Left cardiac atrium (tissue), 4 donors: ENCODE measurements around the gene ATP5MG. TPM values are rescaled to one million over a fixed set of nuclear protein-coding genes. Genes with fewer than 3 reads are reported as not detected.
A peak's percentile ranks its signal among the peaks of the same experiment; 100 is the strongest.

Experiments used
- ATAC-seq, 2 donors: fragments of 200-7000 bp; cut with Tn5 transposase; one replicate each; pipeline ENCODE4 v1.9.1; 2020; ENCODE audit warnings: mild to moderate bottlenecking in 2 of 2, moderate library complexity in 2 of 2
- DNase-seq: peaks from one replicate; pipeline ENCODE4 v3.0.0-alpha.2; 2020
- intact Hi-C, 2 donors: fragments of 100-400 bp; cut with DNase I; formaldehyde crosslinking; loops; one replicate each; pipeline versions ENCODE4 v1.14.1 to v1.15.1; 2022 to 2023
- long read RNA-seq: library from polyadenylated mRNA; unstranded; transcript quantifications from one replicate; pipeline ENCODE4 v2.0.0, GENCODE V29; 2021
- total RNA-seq, 2 donors: library from RNA; stranded (reverse); fragmentation: NEBNext Ultra II Directional; extraction: Animal tissue kit (Norgen Biotek cat#: 25700); gene quantifications; one replicate each; pipeline ENCODE4 v1.2.1, GENCODE V29; 2021
- donor health status: DM: no; HTN: yes; CAD: no.
- donor health status: DM: no; HTN: yes; CAD: no; lungs with severe emphysema.
- donor health status: DM: yes; HTN: yes; CAD: no.
- donor health status: Dilated cardiomyopathy.

Gene ATP5MG, protein sequence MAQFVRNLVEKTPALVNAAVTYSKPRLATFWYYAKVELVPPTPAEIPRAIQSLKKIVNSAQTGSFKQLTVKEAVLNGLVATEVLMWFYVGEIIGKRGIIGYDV
- 100 to 1,000 TPM; 567 to 582 TPM for total RNA-seq
- long read RNA-seq, transcript ATP5MG-201 (3 exons, 1,577 nt): major isoform, 54 of 56 reads
- long read RNA-seq, partial matches to known transcripts: 0 of 56 reads
- long read RNA-seq, other reads (novel, unspliced or antisense): 1 of 56 reads

DNA sequence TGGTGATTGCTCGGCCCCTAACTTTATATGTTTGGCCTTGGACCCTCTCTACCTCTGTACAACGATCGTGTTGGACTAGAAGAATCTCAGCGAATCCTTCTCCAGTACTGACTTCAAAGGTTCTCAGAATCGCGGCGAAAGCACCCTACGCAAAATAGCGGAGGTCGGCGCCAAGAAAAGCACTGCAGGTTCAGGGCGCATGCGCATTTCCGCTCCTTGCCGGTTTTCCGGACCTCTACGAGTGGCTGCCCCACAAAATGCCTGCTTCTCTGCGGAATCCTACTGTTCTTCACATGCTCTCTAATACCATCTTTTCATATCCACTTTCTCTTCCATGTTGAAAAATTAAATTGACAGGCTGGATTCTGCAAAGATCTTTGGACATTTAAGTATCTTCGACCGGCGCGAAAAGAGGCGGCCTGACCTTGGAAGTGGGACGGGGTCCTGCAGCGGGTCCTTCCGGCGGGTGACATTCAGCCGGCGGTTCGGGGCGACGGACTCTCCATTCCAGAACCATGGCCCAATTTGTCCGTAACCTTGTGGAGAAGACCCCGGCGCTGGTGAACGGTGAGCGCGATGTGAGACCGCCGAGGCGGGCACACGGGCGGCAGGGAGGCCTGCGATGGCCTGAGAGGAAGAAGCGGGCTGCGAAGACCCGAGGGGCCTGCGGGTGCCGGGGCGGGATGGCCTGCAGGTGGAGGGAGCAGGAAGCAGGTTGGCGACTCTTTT is at the start of gene ATP5MG:
TSS of gene ATP5MG (plus strand) at position 456 of the 729 bp plus-strand sequence. CDS start at position 516, 60 bp downstream.
- intact Hi-C loops: loop anchor here (5.0 kb wide), 2 partner anchors 36 to 86 kb away; partner anchors contain the start of gene KMT2A (in 1 of the 2)
- ATAC-seq: peak; percentile 85 to 88
- DNase-seq: peak; percentile 95

DNA sequence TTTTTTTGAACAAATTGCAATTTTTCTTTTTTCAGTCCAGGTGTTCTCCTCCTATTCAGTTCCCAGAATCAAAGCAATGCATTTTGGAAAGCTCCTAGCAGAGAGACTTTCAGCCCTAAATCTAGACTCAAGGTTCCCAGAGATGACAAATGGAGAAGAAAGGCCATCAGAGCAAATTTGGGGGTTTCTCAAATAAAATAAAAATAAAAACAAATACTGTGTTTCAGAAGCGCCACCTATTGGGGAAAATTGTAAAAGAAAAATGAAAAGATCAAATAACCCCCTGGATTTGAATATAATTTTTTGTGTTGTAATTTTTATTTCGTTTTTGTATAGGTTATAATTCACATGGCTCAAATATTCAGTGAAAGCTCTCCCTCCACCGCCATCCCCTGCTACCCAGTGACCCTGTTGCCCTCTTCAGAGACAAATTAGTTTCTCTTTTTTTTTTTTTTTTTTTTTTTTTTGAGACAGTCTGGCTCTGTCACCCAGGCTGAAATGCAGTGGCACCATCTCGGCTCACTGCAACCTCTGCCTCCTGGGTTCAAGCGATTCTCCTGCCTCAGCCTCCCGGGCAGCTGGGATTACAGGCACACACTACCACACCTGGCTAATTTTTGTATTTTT is 48.2 kb upstream of the ATP5MG start:
- no peak for ATAC-seq
- no peak for DNase-seq
- intact Hi-C loops: loop anchor here (5.0 to 10.0 kb wide), 2 partner anchors 156 to 158 kb away; no protein-coding TSS in a partner anchor

- intact Hi-C loops: loop anchor here in 1 of 2 donors (10.0 kb wide), 1 partner anchor 163 kb away; no protein-coding TSS in a partner anchor
- no peak for ATAC-seq
- no peak for DNase-seq
Measured at GRCh38 chr11:118358071-118358470, 43.3 kb upstream of the ATP5MG start.

DNA sequence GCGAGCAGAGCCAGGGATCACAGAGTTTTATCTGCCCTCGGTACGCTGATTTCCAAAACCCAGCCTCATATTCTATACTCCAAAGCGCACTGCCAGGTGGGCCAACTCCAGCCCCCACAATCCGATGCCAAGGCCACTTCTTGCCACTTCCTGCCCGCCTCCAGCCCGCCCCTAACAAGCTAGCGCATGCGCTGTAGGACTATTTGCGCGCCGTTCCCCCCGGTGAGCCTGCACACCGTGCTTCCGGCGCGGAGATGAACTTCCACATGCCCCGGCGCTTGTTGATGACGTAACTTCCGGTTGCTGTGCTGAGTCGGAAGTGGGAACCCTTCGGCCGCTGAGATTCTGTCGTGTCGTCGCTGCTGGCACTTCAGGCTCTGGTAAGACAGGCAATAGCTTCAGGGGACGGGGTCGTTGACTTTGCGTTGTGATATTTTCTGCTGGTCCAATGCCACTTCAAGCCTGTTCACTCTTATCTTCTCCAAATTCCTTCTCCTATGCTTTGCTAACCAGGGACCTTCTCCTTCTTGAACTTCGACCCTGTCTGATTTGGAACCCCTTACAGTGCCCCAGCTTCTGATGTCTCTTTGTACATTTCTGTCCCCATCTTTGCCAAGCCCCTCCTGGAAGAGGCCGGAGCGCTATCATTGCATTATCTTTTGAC is 42.0 kb upstream of the ATP5MG start, which contains the start of gene UBE4A:
TSS of gene UBE4A (plus strand) at position 306 of the 664 bp plus-strand sequence. CDS start 5,481 bp downstream, outside the sequence.
- intact Hi-C loops: loop anchor here in 1 of 2 donors (10.0 kb wide), 1 partner anchor 165 kb away; no protein-coding TSS in a partner anchor
- DNase-seq: peak; percentile 97
- peak; percentile 96 to 98 for ATAC-seq

GRCh38 chr11:118364956-118365615 is 36.3 kb upstream of the ATP5MG start:
- ATAC-seq: no peak
- intact Hi-C loops: loop anchor here in 1 of 2 donors (5.0 kb wide), 1 partner anchor 168 kb away; no protein-coding TSS in a partner anchor
- no peak for DNase-seq

GRCh38 chr11:118366287-118366686 is 35.1 kb upstream of the ATP5MG start:
- intact Hi-C loops: loop anchor here in 1 of 2 donors (5.0 kb wide), 1 partner anchor 169 kb away; no protein-coding TSS in a partner anchor
- peak in 1 of 2 donors; percentile 57 for ATAC-seq
- DNase-seq: no peak

GRCh38 chr11:118370774-118371173 is 30.6 kb upstream of the ATP5MG start:
- intact Hi-C loops: no loop called here
- ATAC-seq: no peak
- DNase-seq: no peak

GRCh38 chr11:118373263-118373662 is 28.1 kb upstream of the ATP5MG start:
- no peak for DNase-seq
- ATAC-seq: no peak
- intact Hi-C loops: no loop called here

DNA sequence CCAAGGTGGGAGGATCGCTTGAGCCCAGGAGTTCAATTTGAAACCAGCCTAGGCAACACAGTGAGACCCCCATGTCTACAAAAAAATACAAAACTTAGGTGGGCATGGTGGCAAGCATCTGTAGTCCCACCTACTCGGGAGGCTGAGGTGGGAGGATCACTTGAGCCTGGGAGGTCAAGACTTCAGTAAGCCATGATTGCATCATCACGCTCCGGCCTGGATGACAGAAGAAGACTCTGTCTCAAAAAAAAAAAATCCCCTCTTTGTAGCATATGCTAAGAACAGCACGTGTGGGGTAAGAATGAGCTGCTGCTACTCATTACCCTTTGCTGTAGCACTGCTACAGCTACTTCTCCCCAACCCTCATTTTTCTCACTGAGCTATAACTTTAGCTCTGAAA is 27.5 kb upstream of the ATP5MG start:
- intact Hi-C loops: no loop called here
- ATAC-seq (no peak), DNase-seq (no peak)

GRCh38 chr11:118374729-118375128 is 26.7 kb upstream of the ATP5MG start:
- DNase-seq (no peak), ATAC-seq (no peak)
- intact Hi-C loops: no loop called here

DNA sequence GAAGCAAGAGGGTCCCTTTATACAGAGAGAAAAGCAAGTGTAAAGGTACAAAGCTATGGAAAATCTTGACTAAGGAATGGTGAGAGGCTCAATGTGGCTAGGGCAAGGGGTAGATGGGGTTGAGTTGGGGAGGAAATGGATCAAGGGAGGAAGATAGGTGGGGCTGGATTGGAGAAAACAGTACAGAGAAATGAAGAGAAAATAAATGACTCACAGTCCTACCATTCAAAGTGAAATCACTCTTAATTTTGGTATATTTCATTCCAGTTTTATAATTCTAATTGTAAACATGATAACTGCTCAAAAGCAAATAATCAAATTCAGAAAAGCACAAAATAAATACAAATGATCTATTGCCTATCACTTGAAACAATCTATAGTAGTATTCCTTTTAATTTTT is 25.4 kb upstream of the ATP5MG start:
- DNase-seq (no peak), ATAC-seq (no peak)
- intact Hi-C loops: no loop called here

DNA sequence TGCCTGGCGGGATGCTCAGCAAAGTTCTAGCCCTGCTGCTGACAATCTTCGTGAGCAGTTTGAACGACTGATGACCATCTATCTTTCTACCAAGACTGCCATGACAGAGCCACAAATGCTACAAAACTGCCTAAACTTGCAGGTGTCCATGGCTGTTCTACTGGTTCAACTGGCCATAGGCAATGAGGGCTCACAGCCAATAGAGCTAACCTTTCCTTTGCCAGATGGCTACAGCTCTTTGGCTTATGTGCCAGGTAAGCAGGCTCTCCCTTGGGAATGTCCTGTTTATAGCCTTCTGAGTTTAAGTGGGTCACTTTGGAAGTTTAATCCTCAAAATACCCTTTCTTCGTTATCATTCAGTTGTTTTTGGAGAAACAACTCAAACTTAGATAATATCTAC is 21.9 kb upstream of the ATP5MG start:
- intact Hi-C loops: no loop called here
- ATAC-seq (no peak), DNase-seq (no peak)

DNA sequence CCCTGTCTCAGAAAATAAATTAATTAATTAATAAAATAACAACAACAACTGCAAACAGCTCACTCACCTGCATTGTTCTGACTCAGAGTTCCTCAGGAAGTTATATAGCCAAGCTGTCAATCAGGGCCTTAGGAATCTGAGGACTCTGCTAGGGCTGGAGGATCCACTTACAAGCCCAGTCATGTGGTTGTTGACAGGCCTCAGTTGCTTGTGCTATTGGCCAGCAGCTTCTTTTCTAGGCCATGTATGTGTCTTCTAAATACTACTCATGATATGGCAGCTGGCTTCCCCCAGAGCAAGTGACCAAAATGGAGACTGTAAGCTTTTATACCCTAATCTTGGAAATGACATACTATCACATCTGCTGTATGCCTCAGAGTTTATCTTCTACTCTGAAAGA is 20.8 kb upstream of the ATP5MG start:
- ATAC-seq: no peak
- DNase-seq: no peak
- intact Hi-C loops: no loop called here

DNA sequence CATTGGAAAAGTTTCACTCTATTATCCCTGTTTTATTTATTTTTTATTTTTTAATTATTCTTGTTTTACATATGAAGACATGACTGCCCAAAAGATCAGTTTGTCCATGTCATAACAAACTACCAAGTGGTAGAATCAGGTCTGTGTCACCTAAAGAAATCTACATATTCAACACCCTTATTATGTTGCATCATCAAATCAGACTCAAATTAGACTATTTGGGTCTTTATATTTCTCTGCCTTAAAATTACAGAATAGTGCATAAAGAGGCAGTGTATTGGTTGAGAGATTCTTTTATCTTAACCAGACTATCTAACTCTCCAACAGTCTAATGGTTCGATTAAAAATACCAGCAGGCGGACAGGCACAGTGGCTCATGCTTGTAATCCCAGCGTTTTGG is 18.5 kb upstream of the ATP5MG start:
- intact Hi-C loops: no loop called here
- no peak for DNase-seq

GRCh38 chr11:118383657-118384056 is 17.7 kb upstream of the ATP5MG start:
- intact Hi-C loops: no loop called here
- ATAC-seq (no peak), DNase-seq (no peak)

More for the DNA sequence above, 18.5 kb upstream of the ATP5MG start:
- no peak for ATAC-seq

- intact Hi-C loops: no loop called here
- DNase-seq (no peak), ATAC-seq (no peak)
Measured at GRCh38 chr11:118396097-118396501, 5.3 kb upstream of the ATP5MG start.

DNA sequence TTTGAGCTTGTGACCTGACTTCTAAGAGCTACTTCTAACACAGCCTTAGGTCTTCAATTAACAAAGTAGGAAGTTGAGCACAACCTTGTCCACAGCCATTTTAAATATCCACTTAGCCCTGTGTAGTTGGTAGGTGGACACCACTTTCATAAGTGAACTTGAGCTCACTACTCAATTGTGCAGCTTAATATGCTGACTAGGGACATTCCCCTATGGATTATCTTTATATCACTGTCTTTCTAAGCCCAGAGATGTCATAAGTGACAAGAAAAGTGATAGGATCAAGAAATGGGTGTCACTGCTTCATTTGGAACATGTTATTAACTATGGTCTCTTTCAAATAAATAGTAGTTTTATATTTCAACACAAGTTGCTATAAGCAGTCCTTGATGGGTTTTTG is 4.0 kb upstream of the ATP5MG start:
- intact Hi-C loops: no loop called here
- no peak for DNase-seq
- no peak for ATAC-seq

GRCh38 chr11:118398791-118399559 is 2.4 kb upstream of the ATP5MG start:
- intact Hi-C loops: no loop called here
- no peak for ATAC-seq
- no peak for DNase-seq
